Caco-2 (cell line): ENCODE measurements around the gene BCORL1. TPM values are rescaled to one million over a fixed set of nuclear protein-coding genes. Genes with fewer than 3 reads are reported as not detected.

Source experiments
- BruUV-seq: library from RNA; stranded (reverse); fragments of 400-500 nt; replicated peaks from 2 replicates; lab custom pipeline; 2021; lab: Mats Ljungman, UMichigan
- CTCF ChIA-PET: fragments of 300-600 bp; sonication (Branson Sonifier 250); formaldehyde crosslinking; loops from one replicate; lab custom pipeline; 2022; ENCODE audit warnings: antibody characterized with exemption; lab: Charles Lee
- POLR2A ChIA-PET: fragments of 300-600 bp; sonication (Branson Sonifier 250); formaldehyde crosslinking; loops from one replicate; lab custom pipeline; 2022; ENCODE audit warnings: antibody characterized with exemption; lab: Charles Lee
- DNase-seq, 2 experiments: peaks; one replicate each; pipeline versions ENCODE4 v3.0.0 to v3.0.0-alpha.2; 2020 to 2022
- H3K27me3 ChIP-seq: replicated peaks from 2 replicates; pipeline ENCODE4 v1.6.0; 2011; ENCODE audit warnings: low read length; ENCODE audit not compliant: control insufficient read depth, insufficient read depth
- H3K36me3 ChIP-seq: 2 replicates; pipeline ENCODE4 v1.5.1; 2011; ENCODE audit warnings: low read length; ENCODE audit not compliant: control insufficient read depth, insufficient read depth
- H3K4me1 ChIP-seq: fragments of 250-450 bp; sonication (Bioruptor Pico); 2 replicates; pipeline ENCODE4 v1.5.1; 2020; ENCODE audit warnings: mild to moderate bottlenecking
- H3K4me3 ChIP-seq: 2 replicates; pipeline ENCODE4 v1.5.1; 2011; ENCODE audit warnings: low read depth, mild to moderate bottlenecking, control low read depth, low read length
- H3K9me3 ChIP-seq: fragments of 250-450 bp; sonication (Bioruptor Pico); 2 replicates; pipeline ENCODE4 v1.5.1; 2020; ENCODE audit warnings: mild to moderate bottlenecking, moderate library complexity
- H3K27ac Mint-ChIP-seq: one replicate; pipeline ENCODE4 v1.8.0; 2022; ENCODE audit warnings: mixed read lengths; ENCODE audit not compliant: unreplicated experiment
- H3K27me3 Mint-ChIP-seq: one replicate; pipeline ENCODE4 v1.8.0; 2022; ENCODE audit warnings: mixed read lengths; ENCODE audit not compliant: insufficient read depth, unreplicated experiment
- H3K36me3 Mint-ChIP-seq: one replicate; pipeline ENCODE4 v1.8.0; 2022; ENCODE audit warnings: mild to moderate bottlenecking, mixed read lengths; ENCODE audit not compliant: insufficient read depth, unreplicated experiment
- H3K4me1 Mint-ChIP-seq: one replicate; pipeline ENCODE4 v1.8.0; 2022; ENCODE audit warnings: low read depth, mixed read lengths; ENCODE audit not compliant: unreplicated experiment
- H3K4me3 Mint-ChIP-seq: one replicate; pipeline ENCODE4 v1.8.0; 2022; ENCODE audit warnings: mild to moderate bottlenecking, moderate library complexity, mixed read lengths; ENCODE audit not compliant: unreplicated experiment
- H3K9me3 Mint-ChIP-seq: one replicate; pipeline ENCODE4 v1.8.0; 2022; ENCODE audit warnings: mixed read lengths; ENCODE audit not compliant: unreplicated experiment
- CTCF ChIP-seq, 2 experiments: fragments of 200-600 bp in 1 of 2; IDR thresholded peaks; 1 replicate in 1 of 2; 2 replicates in 1 of 2; pipeline versions ENCODE4 v1.5.1 to v1.8.0; 2011 to 2022; ENCODE audit warnings: antibody characterized with exemption in 1 of 2, control low read depth in 1 of 2, inconsistent platforms in 1 of 2, low read depth in 1 of 2, low read length in 1 of 2, mild to moderate bottlenecking in 1 of 2, moderate library complexity in 1 of 2; ENCODE audit not compliant: insufficient read depth in 1 of 2, severe bottlenecking in 1 of 2, unreplicated experiment in 1 of 2
- intact Hi-C: fragments of 100-400 bp; cut with micrococcal nuclease; formaldehyde crosslinking; loops from one replicate; pipeline ENCODE4 v1.10.0; 2022; ENCODE audit not compliant: unreplicated experiment
- total RNA-seq: library from RNA; stranded (reverse); gene quantifications from 2 replicates; pipeline ENCODE4 v1.2.3, GENCODE V29; 2022

The BCORL1 gene
- total RNA-seq, 1 experiment from 2014 or later: 19.8 TPM

- no peaks in the 10 kb centered on the region for H3K9me3 ChIP-seq
- no peaks in the 10 kb centered on the region for H3K4me1 ChIP-seq
- no peaks in the 10 kb centered on the region for H3K27me3 ChIP-seq
- no peak for TF ChIP-seq CTCF (IDR thresholded peaks at IDR 0.05; ENCODE audit: insufficient read depth in 1 of 2, low read depth in 1 of 2, low read length in 1 of 2, severe bottlenecking in 1 of 2, unreplicated experiment in 1 of 2)
- BruUV-seq: no TSS peak
- no peaks in the 10 kb centered on the region for H3K36me3 ChIP-seq
- H3K4me3 Mint-ChIP-seq: no peak overlapping the region
- H3K27me3 Mint-ChIP-seq: no peaks in the 10 kb centered on the region
- no peak overlapping the region for H3K4me3 ChIP-seq
- intact Hi-C loops: no loop called here
- peaks cover 8% of the 10 kb centered on the region for H3K36me3 Mint-ChIP-seq
- ChIA-PET CTCF (no interaction called here), POLR2A (no interaction called here)
- no peak overlapping the region for H3K27ac Mint-ChIP-seq
- no peaks in the 10 kb centered on the region for H3K4me1 Mint-ChIP-seq
- no peak for DNase-seq
- no peaks in the 10 kb centered on the region for H3K9me3 Mint-ChIP-seq
Measured at GRCh38 chrX:129992181-129992580, 9.7 kb downstream of the BCORL1 start.

- POLR2A ChIA-PET: no interaction called here
- Mint-ChIP-seq H3K27ac (no peak overlapping the region), H3K9me3 (no peaks in the 10 kb centered on the region), H3K4me3 (no peak overlapping the region), H3K36me3 (peaks cover 5% of the 10 kb centered on the region), H3K4me1 (no peaks in the 10 kb centered on the region), H3K27me3 (no peaks in the 10 kb centered on the region)
- no peak for TF ChIP-seq CTCF (IDR thresholded peaks at IDR 0.05; ENCODE audit: insufficient read depth in 1 of 2, low read depth in 1 of 2, low read length in 1 of 2, severe bottlenecking in 1 of 2, unreplicated experiment in 1 of 2)
- no peaks in the 10 kb centered on the region for H3K36me3 ChIP-seq
- H3K4me3 ChIP-seq: no peak overlapping the region
- intact Hi-C loops: no loop called here
- no peaks in the 10 kb centered on the region for H3K4me1 ChIP-seq
- no peak for DNase-seq
- H3K27me3 ChIP-seq: no peaks in the 10 kb centered on the region
- CTCF ChIA-PET: no interaction called here
- H3K9me3 ChIP-seq: no peaks in the 10 kb centered on the region
- no TSS peak for BruUV-seq
Measured at GRCh38 chrX:129996120-129996519, 13.7 kb downstream of the BCORL1 start.

- Mint-ChIP-seq H3K4me3 (no peak overlapping the region), H3K27me3 (no peaks in the 10 kb centered on the region), H3K9me3 (no peaks in the 10 kb centered on the region), H3K4me1 (no peaks in the 10 kb centered on the region), H3K27ac (no peak overlapping the region), H3K36me3 (peaks cover 5% of the 10 kb centered on the region)
- no TSS peak for BruUV-seq
- no peaks in the 10 kb centered on the region for H3K36me3 ChIP-seq
- ChIA-PET POLR2A (no interaction called here), CTCF (no interaction called here)
- intact Hi-C loops: no loop called here
- no peaks in the 10 kb centered on the region for H3K4me1 ChIP-seq
- no peak overlapping the region for H3K4me3 ChIP-seq
- DNase-seq: no peak
- no peak for TF ChIP-seq CTCF (IDR thresholded peaks at IDR 0.05; ENCODE audit: insufficient read depth in 1 of 2, low read depth in 1 of 2, low read length in 1 of 2, severe bottlenecking in 1 of 2, unreplicated experiment in 1 of 2)
- H3K9me3 ChIP-seq: no peaks in the 10 kb centered on the region
- H3K27me3 ChIP-seq: no peaks in the 10 kb centered on the region
Measured at GRCh38 chrX:129997086-129997485, 14.7 kb downstream of the BCORL1 start.
